Measurements from ENCODE around the gene GNG2. TPM values are rescaled to one million over a fixed set of nuclear protein-coding genes. Genes with fewer than 3 reads are reported as not detected.

The GNG2 gene
- total RNA-seq, 1 experiment from 2014 or later = 7.0 TPM

DNA sequence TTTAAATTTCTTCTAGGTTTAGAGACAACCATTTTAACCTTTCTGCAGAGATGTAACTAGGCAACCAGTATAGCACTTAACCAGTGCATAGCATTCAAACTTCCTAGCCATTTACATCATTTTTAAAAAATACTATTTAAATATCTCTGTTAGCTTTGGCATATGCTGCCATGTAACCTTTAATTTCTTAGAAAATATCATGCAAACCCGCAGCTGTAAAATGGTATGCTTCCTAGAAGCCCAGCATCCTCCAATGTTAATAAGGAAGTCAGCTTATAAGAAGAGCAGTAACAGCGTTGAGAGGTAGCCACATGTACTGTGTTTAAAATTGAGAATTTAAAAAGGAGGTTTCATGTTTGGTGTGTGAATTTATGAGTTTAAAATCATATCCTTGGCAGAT is 22.8 kb downstream of the GNG2 start:
- H4K5ac ChIP-seq (ENCODE audit: insufficient read length, low read depth, low read length) = no peak overlapping the region
- no peak overlapping the region for H3K14ac ChIP-seq (ENCODE audit: insufficient read depth, low read length)
- H2BK12ac ChIP-seq (ENCODE audit: insufficient read length, low read depth, low read length) = no peak overlapping the region
- H2BK120ac ChIP-seq (ENCODE audit: low read depth, low read length, poor library complexity, severe bottlenecking) = no peak overlapping the region
- H2AK5ac ChIP-seq (ENCODE audit: insufficient read length, low read length) = no peak overlapping the region
- H3K27ac ChIP-seq (ENCODE audit: insufficient read length, low read depth, low read length) = no peak overlapping the region
- H3K36me3 Mint-ChIP-seq (ENCODE audit: insufficient read depth in 1 of 3, low read depth in 3 of 3) = no peaks in the 10 kb centered on the region
- no peak overlapping the region for H2AFZ ChIP-seq (ENCODE audit: low read length)
- H2BK15ac ChIP-seq (ENCODE audit: low read depth, low read length) = no peak overlapping the region
- no peak overlapping the region for H3T11ph ChIP-seq (ENCODE audit: low read length)
- H3K79me2 ChIP-seq (ENCODE audit: insufficient read depth, low read length) = no peaks in the 10 kb centered on the region
- H4K8ac ChIP-seq (replicated peaks; ENCODE audit: insufficient read length, low read depth, low read length) = no peak overlapping the region
- DNase-seq = no peak
- no peak overlapping the region for H3K18ac ChIP-seq (ENCODE audit: insufficient read length, low read depth, low read length)
- H3K23ac ChIP-seq (ENCODE audit: insufficient read length, low read depth, low read length) = no peak overlapping the region
- H3K79me1 ChIP-seq (ENCODE audit: insufficient read depth, low read depth, low read length, poor library complexity, severe bottlenecking) = no peaks in the 10 kb centered on the region
- H3K56ac ChIP-seq (ENCODE audit: insufficient read length, low read depth, low read length) = no peak overlapping the region
- no peaks in the 10 kb centered on the region for H3K27me3 Mint-ChIP-seq (ENCODE audit: low read depth)
- no peak overlapping the region for H3K4me3 Mint-ChIP-seq
- no peak overlapping the region for H3K4ac ChIP-seq (ENCODE audit: low read depth, low read length)
- WGBS (ENCODE audit: extremely low coverage, insufficient read length, low lambda C conversion rate) = no CpG with 5 or more reads among the region's 2 CpGs
- H3K27me3 ChIP-seq (ENCODE audit: insufficient read depth, low read length) = no peaks in the 10 kb centered on the region
- H3K27ac Mint-ChIP-seq = no peak overlapping the region
- H3K4me2 ChIP-seq (ENCODE audit: insufficient read depth, insufficient read length, low read length) = no peak overlapping the region
- no peaks in the 10 kb centered on the region for H4K20me1 ChIP-seq (ENCODE audit: control insufficient read depth, insufficient read depth, insufficient read length)
- H2BK20ac ChIP-seq (ENCODE audit: low read depth, low read length, poor library complexity, severe bottlenecking) = no peak overlapping the region
- H3K4me1 Mint-ChIP-seq = no peaks in the 10 kb centered on the region
- no peaks in the 10 kb centered on the region for H3K9me3 ChIP-seq (ENCODE audit: control insufficient read depth, low read depth, low read length)
- H3K4me1 ChIP-seq (ENCODE audit: insufficient read depth, low read length) = no peaks in the 10 kb centered on the region
- no peak overlapping the region for H2BK5ac ChIP-seq (ENCODE audit: insufficient read length, low read length)
- H4K91ac ChIP-seq (ENCODE audit: insufficient read length, low read depth, low read length) = no peak overlapping the region
- TF ChIP-seq, protein P1, sequence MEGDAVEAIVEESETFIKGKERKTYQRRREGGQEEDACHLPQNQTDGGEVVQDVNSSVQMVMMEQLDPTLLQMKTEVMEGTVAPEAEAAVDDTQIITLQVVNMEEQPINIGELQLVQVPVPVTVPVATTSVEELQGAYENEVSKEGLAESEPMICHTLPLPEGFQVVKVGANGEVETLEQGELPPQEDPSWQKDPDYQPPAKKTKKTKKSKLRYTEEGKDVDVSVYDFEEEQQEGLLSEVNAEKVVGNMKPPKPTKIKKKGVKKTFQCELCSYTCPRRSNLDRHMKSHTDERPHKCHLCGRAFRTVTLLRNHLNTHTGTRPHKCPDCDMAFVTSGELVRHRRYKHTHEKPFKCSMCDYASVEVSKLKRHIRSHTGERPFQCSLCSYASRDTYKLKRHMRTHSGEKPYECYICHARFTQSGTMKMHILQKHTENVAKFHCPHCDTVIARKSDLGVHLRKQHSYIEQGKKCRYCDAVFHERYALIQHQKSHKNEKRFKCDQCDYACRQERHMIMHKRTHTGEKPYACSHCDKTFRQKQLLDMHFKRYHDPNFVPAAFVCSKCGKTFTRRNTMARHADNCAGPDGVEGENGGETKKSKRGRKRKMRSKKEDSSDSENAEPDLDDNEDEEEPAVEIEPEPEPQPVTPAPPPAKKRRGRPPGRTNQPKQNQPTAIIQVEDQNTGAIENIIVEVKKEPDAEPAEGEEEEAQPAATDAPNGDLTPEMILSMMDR (conservative IDR thresholded peaks at IDR 0.05) = no peak
- H3K9me3 Mint-ChIP-seq = no peaks in the 10 kb centered on the region
- H3K9ac ChIP-seq (ENCODE audit: extremely low read depth, insufficient read length, low read length) = no peak overlapping the region
- H3K23me2 ChIP-seq (ENCODE audit: insufficient read length, low read depth, low read length, poor library complexity, severe bottlenecking) = no peaks in the 10 kb centered on the region
